Suppressor macrophage (primary cell): ENCODE measurements around the gene PLCB1.
A peak's percentile ranks its signal among the peaks of the same experiment; 100 is the strongest.

Experiments
- DNase-seq, 4 experiments: peaks; one replicate each; pipeline ENCODE4 v3.0.0-alpha.2; 2020 to 2022

PLCB1 gene

DNA sequence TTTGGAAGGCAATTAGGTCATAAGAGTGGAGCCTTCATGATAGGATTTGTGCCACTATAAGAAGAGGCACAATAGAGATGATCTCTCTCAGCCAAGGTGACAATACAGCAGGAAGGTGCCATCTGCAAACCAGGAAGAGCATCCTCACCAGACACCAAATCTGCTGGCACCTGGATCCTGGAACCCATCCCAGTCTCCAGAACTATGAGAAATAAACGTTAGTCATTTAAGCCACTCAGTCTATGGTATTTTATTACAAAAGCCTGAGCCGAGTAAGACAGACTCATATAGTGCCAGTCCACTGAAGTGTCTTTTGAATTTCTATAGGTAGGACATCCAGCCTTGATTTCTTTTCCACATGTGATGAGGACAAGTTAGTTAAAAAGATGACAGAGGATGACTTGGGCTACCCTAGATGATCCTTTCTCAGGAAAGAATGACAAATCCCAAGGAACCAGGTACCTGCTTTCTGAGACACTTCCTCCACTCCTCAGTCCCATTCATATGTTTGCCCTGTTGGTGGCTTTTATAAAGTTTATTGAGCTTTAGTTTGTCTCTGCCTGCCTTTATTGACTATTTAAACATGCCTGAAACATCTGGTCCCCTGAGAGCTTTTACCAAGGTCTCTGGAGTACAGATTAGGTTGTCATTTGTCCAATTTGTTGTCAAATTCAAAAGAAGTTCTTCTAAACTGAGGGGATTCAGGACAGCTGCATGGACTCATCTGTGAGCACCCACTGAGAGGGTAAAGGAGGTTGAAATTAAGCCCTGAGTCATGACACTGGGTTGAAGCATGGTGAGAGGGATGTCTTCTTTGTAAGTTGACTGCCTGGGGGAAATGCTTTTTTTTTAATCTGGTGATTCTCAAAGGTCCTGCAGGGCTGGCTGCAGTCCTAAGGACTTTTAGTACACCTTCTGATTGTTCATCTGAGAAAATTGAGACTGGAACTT is 771.9 kb downstream of the PLCB1 start:
- no peak for DNase-seq

DNA sequence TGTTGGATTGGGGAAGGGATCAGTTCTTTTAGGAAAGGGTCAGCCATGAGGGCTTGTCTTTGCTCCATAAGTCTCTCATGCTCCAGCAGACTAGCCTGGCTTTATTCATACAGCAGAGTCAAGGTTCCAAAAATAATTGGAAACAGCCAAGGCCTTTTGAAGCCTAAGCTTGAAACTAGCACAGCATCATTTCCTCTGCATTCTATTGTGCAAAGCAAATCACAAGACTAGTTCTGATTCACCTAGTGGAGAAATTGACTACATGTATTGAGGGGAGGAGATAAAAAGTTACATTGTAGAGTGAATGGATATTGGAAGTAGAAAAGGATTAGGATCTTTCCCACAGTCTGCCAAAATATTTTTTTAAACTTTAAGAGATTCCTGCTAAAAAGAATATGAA is 777.5 kb downstream of the PLCB1 start:
- DNase-seq: peak in 2 of 4 experiments; percentile 5 to 9

DNA sequence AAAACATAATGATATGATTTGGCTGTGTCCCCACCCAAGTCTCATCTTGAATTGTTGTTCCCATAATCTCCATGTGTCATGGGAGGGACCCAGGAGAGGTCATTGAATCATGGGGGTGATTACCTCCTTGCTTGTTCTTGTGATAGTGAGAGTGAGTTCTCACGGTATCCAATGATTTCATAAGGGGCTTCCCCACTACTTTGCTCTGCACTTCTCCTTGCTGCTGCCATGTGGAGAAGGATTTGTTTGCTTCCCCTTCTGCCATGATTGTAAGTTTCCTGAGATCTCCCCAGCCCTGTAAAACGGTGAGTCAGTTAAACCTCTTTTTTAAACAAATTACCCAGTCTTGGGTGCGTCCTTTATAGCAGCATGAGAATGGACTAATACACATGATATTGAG is 780.0 kb downstream of the PLCB1 start:
- DNase-seq: peak; percentile 1 to 50 (median 18)

DNA sequence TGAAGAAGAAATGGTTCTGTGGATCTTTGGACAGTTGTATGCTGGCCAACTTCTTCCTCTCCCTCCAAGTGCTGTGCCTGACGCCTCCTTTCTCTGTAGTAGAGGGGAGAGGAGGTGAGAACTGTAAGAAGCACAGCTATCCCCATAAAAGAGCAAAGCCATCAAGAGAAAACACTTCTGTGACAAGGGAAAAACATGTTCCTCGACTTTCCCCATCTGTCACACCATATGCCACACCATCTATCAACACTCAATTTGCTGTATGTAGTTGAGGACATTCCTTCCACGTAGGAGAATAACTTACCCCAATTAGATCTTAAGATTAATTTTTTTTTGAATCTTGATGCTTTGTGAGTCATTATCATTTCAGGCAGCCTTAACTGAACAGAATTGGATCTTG is 780.7 kb downstream of the PLCB1 start:
- no peak for DNase-seq

DNA sequence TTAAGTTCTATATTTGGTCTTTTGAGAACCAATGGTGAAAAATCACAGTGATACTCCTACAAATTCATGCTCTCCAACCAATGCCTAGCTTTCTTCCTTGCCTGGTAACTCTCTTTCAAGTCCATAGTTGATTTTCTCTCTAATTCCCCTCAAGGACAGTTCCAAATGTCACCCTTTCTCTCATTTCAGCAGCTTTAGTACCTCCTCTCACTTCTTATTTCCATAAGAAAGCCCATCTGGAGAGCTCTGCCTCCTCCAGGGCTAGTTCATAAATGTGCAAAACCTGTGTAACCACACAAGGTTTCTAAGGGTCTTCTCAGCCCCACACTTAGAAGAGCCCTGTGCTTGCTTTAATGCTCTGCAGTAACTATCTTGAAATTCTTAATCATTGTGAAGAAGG is 781.4 kb downstream of the PLCB1 start:
- no peak for DNase-seq

DNA sequence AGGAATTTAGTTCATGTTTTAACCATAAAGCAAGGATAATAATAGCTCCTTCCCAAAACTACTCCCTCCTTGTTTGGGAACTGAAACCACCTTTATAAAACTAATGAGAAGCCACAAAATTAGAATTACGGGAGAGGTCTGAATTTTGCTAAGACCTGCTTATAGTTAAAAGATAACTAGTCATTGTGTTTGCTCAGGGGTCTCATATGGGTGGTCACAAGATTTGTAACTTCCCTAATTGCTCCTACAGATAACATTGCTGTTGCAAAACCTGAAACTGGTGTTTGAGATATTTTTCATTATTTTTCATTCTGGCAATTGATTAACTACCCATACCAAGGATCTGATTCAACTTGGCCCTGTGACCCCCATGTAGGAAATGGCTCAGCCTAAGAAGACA is 782.4 kb downstream of the PLCB1 start:
- DNase-seq: no peak

DNA sequence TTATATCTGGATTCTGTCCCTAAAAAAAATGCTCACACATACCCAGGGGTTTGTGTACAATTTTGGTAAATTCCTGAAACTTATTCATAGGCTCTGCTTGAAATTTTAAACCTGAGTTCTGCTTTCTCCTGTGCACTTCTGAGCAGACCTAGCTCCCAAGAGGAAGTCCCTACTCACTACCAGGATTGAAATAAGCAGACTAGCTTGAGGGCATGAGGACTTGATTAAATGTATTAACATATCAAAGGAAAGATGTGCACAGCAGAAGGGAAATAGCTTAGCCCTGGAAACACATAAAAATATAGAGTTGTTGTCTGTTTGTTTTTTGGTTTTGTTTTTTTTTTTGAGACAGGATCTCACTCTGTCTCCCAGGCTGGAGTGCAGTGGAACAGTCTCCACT is 785.0 kb downstream of the PLCB1 start:
- DNase-seq: peak in 2 of 4 experiments; percentile 6 to 13

DNA sequence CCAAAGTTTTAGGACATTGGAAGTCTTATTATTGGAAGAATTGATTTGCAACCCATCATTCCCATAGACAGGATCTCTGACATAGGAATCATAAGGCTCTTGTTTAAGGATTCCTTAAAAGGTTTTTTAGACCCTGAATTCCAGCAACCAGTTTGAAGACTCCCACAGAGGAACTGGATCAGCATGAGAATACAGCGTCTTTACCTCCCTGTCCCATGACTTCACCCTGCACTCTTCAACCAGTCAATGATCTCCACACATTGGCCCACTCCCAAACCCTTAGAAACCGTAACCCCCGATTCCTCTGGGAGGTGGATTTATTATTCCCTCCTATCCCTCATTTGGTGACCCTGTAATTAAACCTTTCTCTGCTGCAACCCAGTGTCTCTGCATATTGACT is 786.1 kb downstream of the PLCB1 start:
- DNase-seq: no peak

DNA sequence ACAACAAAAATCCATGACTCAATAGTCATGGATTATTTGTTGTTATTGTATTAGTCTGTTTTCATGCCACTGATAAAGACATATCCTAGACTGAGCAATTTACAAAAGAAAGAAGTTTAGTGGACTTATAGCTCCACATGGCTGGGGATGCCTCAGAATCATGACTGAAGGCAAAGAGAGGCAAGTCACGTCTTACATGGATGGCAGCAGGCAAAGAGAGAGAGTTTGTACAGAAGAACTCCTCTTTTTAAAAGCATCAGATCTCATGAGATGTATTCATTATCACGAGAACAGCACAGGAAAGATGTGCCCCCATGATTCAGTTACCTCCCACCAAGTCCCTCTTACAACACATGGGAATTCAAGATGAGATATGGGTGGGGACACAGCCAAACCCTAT is 792.5 kb downstream of the PLCB1 start:
- no peak for DNase-seq

DNA sequence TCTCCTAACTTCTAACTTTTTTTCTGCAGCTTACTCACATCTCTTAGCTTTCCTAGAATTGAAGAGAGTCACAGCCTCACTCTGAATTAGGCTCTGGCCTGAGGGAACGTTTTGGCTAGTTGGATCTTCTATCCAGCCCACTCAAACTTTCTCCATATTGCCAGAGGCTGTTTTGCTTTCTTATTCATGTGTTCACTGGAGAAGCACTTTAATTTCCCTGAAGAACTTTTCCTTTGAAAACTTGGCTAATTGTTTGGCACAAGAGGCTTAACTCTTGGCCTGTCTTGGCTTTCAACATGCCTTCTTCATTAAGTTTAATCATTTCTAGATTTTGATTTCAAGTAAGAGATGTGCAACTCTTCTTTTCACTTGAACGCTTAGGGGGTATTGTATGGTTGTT is 798.7 kb downstream of the PLCB1 start:
- DNase-seq: no peak

DNA sequence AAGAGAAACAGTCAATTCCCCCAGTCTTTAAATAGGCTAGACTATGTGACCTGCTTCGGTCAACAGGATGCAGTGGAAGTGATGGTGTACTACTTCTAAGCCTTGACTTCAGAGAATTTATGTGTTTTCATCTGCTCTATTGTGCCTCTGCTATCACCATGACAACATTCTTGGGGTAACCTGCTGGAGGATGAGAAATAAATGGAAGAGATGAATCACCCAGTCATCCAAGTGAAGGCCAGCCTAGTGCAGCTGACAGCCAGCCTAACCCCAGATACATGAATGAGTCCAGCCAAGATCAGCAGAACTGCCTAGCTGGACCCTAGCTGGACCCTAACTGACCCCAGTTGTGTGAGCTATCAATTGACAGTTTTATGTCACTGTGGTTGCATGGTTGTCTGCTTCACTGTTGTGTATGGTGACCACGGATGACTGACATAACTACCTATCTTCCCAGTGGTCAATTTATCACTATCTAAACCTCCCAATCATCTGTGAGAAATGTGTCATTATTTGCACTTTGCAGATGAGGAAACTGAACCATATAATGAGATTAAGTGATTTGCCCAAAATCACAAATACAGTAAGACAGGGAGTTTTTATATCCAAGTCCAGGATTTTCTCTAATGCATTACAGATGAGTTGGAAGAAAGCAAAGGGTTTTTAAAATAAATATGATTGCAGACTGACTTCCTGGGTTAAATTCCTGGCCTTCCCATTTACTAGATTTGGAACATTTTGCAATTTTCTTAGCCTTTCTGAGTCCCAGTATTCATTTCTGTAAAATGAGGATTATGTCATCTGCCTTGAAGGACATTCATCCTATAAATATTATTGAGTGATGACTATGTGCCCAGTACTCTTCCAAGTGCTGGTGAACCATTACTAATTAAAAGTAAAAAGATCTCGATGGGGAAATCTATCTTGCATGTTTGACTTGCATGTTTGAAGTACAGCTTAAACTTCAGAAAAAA is 800.4 kb downstream of the PLCB1 start:
- no peak for DNase-seq

DNA sequence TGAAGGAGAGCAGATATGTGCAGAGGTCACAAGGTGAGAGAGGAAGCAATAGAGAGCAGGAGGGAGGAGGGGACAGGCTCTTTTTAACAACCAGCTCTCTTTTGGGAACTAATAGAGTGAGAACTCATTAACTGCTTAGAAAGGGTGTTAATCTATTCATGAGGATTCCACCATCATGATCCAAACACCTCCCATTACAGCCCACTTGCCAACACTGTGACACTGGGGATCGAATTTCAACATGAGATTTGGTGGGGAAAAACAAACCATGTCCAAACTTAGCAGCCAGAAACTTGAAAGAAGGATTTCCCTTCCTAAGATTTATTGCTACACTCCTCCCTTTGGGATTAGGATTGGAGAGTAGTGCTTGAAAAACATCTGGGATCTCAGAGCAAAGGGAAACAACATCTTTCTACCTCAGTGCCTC is 801.3 kb downstream of the PLCB1 start:
- DNase-seq: no peak

DNA sequence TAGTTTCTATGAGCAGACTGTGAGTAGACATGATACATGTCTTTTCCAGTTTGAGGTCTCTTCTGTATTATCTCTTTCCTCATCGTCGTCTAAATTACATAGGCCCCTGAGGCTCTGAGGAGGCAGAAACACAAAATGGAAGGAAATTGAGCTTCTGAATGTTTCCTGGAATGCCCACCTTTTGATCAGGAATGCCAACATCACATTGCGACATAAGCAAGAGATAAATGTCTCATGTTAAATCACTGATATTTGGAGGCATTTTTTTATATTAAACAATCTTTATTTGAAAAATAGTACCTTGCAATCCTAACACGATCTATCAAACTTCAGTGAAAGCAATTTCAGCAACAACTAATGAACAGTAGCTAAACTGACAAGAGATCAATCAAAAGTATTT is 802.3 kb downstream of the PLCB1 start:
- DNase-seq: no peak
